HepG2 (cell line): ENCODE data around the gene KCNQ1OT1. TPM values are rescaled to one million over a fixed set of nuclear protein-coding genes. Genes with fewer than 3 reads are reported as not detected.

Experiments used
- CENPT ChIP-seq: sonication (generic); formaldehyde crosslinking; IDR thresholded peaks from 2 replicates; pipeline ENCODE4 v1.8.0; 2022; ENCODE audit warnings: low read depth, mild to moderate bottlenecking, moderate library complexity, missing genetic modification reagents
- KDM3A ChIP-seq: IDR thresholded peaks from 2 replicates; pipeline ENCODE4 v1.6.1; 2018; ENCODE audit warnings: low read depth, missing compliant biosample characterization
- KLF11 ChIP-seq: IDR thresholded peaks from 2 replicates; pipeline ENCODE4 v1.6.1; 2016; ENCODE audit warnings: missing compliant biosample characterization
- MBNL3 ChIP-seq: fragments of 250-450 bp; sonication (Bioruptor Pico); conservative IDR thresholded peaks from 2 replicates; pipeline ENCODE4 v1.8.0; 2022; ENCODE audit warnings: mild to moderate bottlenecking, inconsistent platforms
- POLR2G ChIP-seq: fragments of 200-400 bp; formaldehyde crosslinking; IDR thresholded peaks from 2 replicates; pipeline ENCODE4 v1.6.1; 2018; ENCODE audit warnings: mild to moderate bottlenecking, low read depth, low read length, moderate library complexity
- RBFOX2 ChIP-seq: fragments of 200-400 bp; formaldehyde crosslinking; IDR thresholded peaks from 2 replicates; pipeline ENCODE4 v1.6.1; 2017; ENCODE audit warnings: low read depth, mild to moderate bottlenecking, low read length
- RBM22 ChIP-seq: fragments of 200-400 bp; formaldehyde crosslinking; optimal IDR thresholded peaks from 2 replicates; pipeline ENCODE3; 2017; ENCODE audit warnings: mild to moderate bottlenecking, low read length, moderate library complexity
- RNF2 ChIP-seq: fragments of 450-650 bp; conservative IDR thresholded peaks from 2 replicates; pipeline ENCODE4 v1.6.1; 2016; ENCODE audit warnings: low read depth
- SALL1 ChIP-seq: sonication (generic); formaldehyde crosslinking; IDR thresholded peaks from 2 replicates; pipeline ENCODE4 v1.8.0; 2022; ENCODE audit warnings: mild to moderate bottlenecking, missing genetic modification reagents
- SAP130 ChIP-seq: IDR thresholded peaks from 2 replicates; pipeline ENCODE4 v1.6.1; 2016; ENCODE audit warnings: low read depth
- SP2 ChIP-seq: sonication (generic); formaldehyde crosslinking; IDR thresholded peaks from 2 replicates; pipeline ENCODE4 v1.5.1; 2020; ENCODE audit warnings: mild to moderate bottlenecking, missing genetic modification reagents
- TBL1XR1 ChIP-seq: fragments of 150-350 bp; IDR thresholded peaks from 2 replicates; pipeline ENCODE4 v1.6.1; 2014; ENCODE audit warnings: borderline replicate concordance, low read length; ENCODE audit not compliant: partially characterized antibody
- TBX2 ChIP-seq: sonication (generic); formaldehyde crosslinking; IDR thresholded peaks from 2 replicates; pipeline ENCODE4 v1.5.0; 2020; ENCODE audit warnings: missing genetic modification reagents, mild to moderate bottlenecking, borderline replicate concordance
- XRCC5 ChIP-seq: fragments of 200-400 bp; formaldehyde crosslinking; optimal IDR thresholded peaks from 2 replicates; pipeline ENCODE3; 2017; ENCODE audit warnings: mild to moderate bottlenecking, low read length
- ZNF460 ChIP-seq: sonication (generic); formaldehyde crosslinking; IDR thresholded peaks from 2 replicates; pipeline ENCODE4 v1.5.1; 2020; ENCODE audit warnings: missing genetic modification reagents, mild to moderate bottlenecking, borderline replicate concordance
- ZNF7 ChIP-seq: IDR thresholded peaks from 2 replicates; pipeline ENCODE4 v1.6.1; 2016; ENCODE audit warnings: missing biosample characterization, missing genetic modification reagents
- ZNF891 ChIP-seq: sonication (generic); formaldehyde crosslinking; IDR thresholded peaks from 2 replicates; pipeline ENCODE4 v1.5.0; 2020; ENCODE audit warnings: mild to moderate bottlenecking, missing genetic modification reagents
- polyA plus RNA-seq, 8 experiments: library from polyadenylated mRNA; depleted of rRNA in 3 of 8; stranded (reverse) in 7 of 8; unstranded in 1 of 8; fragments of >200 nt; fragmentation: Illumina TruSeq in 4 of 8; extraction: Trizol in 4 of 8; gene quantifications; 2 replicates each; pipeline versions ENCODE4 v1.2.1 to v1.2.3, GENCODE V29; 2011 to 2016; ENCODE audit warnings: low read depth in 4 of 8, missing spikeins in 1 of 8, mixed read lengths in 1 of 8; ENCODE audit not compliant: insufficient read depth in 1 of 8
- total RNA-seq, 5 experiments: library from RNA; depleted of rRNA; stranded (reverse); fragments of >200 nt; fragmentation: Illumina TruSeq; extraction: Trizol; gene quantifications; 2 replicates each; pipeline ENCODE4 v1.2.3, GENCODE V29; 2016; ENCODE audit warnings: low read depth in 1 of 5
- TF ChIP-seq, protein P1 (sequence below): sonication (generic); formaldehyde crosslinking; IDR thresholded peaks from 2 replicates; pipeline ENCODE4 v1.5.1; 2020; ENCODE audit warnings: mild to moderate bottlenecking, missing genetic modification reagents, moderate library complexity
- TF ChIP-seq, protein P2 (sequence below): sonication (generic); formaldehyde crosslinking; IDR thresholded peaks from 2 replicates; pipeline ENCODE4 v1.4.0; 2020; ENCODE audit warnings: missing genetic modification reagents, borderline replicate concordance
- TF ChIP-seq, protein P3 (sequence below): sonication (generic); formaldehyde crosslinking; IDR thresholded peaks from 2 replicates; pipeline ENCODE4 v1.4.0; 2020; ENCODE audit warnings: missing genetic modification reagents
- TF ChIP-seq, protein P4 (sequence below): IDR thresholded peaks from 2 replicates; pipeline ENCODE4 v1.6.1; 2016; ENCODE audit warnings: low read depth

The KCNQ1OT1 gene
- total and polyA plus RNA-seq, 2 of the 13 experiments (the other 11 are each of a cell fraction or from before 2014, with no cell fraction given) = 1.3 to 18.9 TPM

DNA sequence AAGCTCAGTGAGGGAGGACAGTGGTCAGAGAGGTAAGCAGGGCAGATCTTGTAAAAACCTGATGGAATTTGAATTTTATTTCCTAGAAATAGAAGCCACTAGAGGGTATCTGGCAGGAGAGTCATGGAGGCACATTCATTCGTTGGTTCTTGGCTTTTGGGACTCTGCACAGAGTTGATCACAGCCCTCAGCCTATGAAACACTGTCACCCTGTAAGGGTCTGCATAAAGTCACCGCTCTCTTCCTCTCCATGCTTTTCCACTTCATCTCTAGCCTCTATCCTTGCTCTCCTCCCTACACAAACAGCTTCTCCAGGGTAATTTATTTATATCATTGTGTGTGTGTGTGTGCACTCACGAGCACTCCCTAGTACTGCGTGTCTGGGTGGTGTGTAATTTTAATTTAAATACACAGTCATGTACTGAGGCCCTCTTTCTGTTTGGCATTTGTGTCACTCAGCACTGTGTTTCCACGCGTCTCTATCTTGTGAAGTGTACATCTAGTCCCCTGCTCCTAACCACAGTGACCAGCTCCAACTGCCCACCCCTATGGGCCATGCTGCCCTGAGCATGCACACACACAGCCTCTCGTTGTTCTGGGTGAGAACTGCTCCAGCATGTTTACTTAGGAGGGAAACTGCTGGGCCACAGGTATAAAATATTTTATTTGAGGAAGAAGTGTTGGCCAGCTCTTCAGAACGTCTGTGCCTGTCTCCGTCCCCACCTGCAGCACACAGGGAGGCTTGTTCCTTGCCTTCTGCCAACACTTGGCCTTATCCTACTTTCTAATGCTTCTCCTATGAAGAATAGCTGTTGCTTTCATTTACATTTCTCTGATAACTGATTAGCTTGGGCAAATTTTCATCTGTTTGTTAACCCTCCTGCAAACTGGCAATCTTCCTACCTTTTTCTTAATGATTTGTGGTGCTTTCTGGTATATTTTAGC is 4.5 kb downstream of the KCNQ1OT1 start (continued):
- TF ChIP-seq, protein P1, sequence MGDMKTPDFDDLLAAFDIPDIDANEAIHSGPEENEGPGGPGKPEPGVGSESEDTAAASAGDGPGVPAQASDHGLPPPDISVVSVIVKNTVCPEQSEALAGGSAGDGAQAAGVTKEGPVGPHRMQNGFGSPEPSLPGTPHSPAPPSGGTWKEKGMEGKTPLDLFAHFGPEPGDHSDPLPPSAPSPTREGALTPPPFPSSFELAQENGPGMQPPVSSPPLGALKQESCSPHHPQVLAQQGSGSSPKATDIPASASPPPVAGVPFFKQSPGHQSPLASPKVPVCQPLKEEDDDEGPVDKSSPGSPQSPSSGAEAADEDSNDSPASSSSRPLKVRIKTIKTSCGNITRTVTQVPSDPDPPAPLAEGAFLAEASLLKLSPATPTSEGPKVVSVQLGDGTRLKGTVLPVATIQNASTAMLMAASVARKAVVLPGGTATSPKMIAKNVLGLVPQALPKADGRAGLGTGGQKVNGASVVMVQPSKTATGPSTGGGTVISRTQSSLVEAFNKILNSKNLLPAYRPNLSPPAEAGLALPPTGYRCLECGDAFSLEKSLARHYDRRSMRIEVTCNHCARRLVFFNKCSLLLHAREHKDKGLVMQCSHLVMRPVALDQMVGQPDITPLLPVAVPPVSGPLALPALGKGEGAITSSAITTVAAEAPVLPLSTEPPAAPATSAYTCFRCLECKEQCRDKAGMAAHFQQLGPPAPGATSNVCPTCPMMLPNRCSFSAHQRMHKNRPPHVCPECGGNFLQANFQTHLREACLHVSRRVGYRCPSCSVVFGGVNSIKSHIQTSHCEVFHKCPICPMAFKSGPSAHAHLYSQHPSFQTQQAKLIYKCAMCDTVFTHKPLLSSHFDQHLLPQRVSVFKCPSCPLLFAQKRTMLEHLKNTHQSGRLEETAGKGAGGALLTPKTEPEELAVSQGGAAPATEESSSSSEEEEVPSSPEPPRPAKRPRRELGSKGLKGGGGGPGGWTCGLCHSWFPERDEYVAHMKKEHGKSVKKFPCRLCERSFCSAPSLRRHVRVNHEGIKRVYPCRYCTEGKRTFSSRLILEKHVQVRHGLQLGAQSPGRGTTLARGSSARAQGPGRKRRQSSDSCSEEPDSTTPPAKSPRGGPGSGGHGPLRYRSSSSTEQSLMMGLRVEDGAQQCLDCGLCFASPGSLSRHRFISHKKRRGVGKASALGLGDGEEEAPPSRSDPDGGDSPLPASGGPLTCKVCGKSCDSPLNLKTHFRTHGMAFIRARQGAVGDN (CRISPR knock-in tag) = peak; percentile 22; the same call in 1 of the 2 replicates
- TF ChIP-seq, protein P2, sequence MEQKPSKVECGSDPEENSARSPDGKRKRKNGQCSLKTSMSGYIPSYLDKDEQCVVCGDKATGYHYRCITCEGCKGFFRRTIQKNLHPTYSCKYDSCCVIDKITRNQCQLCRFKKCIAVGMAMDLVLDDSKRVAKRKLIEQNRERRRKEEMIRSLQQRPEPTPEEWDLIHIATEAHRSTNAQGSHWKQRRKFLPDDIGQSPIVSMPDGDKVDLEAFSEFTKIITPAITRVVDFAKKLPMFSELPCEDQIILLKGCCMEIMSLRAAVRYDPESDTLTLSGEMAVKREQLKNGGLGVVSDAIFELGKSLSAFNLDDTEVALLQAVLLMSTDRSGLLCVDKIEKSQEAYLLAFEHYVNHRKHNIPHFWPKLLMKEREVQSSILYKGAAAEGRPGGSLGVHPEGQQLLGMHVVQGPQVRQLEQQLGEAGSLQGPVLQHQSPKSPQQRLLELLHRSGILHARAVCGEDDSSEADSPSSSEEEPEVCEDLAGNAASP = no peak
- TF ChIP-seq RBM22 = peak; percentile 99
- TF ChIP-seq XRCC5 = peak; percentile 19
- no peak for TF ChIP-seq SP2 (CRISPR knock-in tag)
- no peak for TF ChIP-seq TBL1XR1
- TF ChIP-seq RBFOX2 = peak; percentile 80
- TF ChIP-seq CENPT = no peak
- no peak for TF ChIP-seq MBNL3 (CRISPR knock-in tag)
- peak; percentile 41 for TF ChIP-seq SALL1
- peak; percentile 54; the same call in 1 of the 2 replicates for TF ChIP-seq POLR2G
- no peak for TF ChIP-seq ZNF891
- no peak for TF ChIP-seq KLF11
- no peak for TF ChIP-seq KDM3A (CRISPR knock-in tag)
- no peak for TF ChIP-seq ZNF460 (CRISPR knock-in tag)
- no peak for TF ChIP-seq RNF2
- peak; percentile 97 for TF ChIP-seq ZNF7 (CRISPR knock-in tag)
- TF ChIP-seq, protein P3, sequence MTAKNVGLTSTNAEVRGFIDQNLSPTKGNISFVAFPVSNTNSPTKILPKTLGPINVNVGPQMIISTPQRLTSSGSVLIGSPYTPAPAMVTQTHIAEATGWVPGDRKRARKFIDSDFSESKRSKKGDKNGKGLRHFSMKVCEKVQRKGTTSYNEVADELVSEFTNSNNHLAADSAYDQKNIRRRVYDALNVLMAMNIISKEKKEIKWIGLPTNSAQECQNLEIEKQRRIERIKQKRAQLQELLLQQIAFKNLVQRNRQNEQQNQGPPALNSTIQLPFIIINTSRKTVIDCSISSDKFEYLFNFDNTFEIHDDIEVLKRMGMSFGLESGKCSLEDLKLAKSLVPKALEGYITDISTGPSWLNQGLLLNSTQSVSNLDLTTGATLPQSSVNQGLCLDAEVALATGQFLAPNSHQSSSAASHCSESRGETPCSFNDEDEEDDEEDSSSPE (CRISPR knock-in tag) = no peak
- peak; percentile 38; the same call in 1 of the 2 replicates for TF ChIP-seq TBX2
- TF ChIP-seq, protein P4, sequence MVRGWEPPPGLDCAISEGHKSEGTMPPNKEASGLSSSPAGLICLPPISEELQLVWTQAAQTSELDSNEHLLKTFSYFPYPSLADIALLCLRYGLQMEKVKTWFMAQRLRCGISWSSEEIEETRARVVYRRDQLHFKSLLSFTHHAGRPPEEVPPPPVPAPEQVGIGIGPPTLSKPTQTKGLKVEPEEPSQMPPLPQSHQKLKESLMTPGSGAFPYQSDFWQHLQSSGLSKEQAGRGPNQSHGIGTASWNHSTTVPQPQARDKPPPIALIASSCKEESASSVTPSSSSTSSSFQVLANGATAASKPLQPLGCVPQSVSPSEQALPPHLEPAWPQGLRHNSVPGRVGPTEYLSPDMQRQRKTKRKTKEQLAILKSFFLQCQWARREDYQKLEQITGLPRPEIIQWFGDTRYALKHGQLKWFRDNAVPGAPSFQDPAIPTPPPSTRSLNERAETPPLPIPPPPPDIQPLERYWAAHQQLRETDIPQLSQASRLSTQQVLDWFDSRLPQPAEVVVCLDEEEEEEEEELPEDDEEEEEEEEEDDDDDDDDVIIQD (CRISPR knock-in tag) = no peak
- TF ChIP-seq SAP130 (CRISPR knock-in tag) = peak; percentile 75
